PC-3 (cell line): Measurements from ENCODE around the gene IGFBP2. TPM values are rescaled to one million over a fixed set of nuclear protein-coding genes. Genes with fewer than 3 reads are reported as not detected.
A peak's percentile ranks its signal among the peaks of the same experiment; 100 is the strongest.

Experiments
- ATAC-seq: fragments of 200-7000 bp; cut with Tn5 transposase; 2 replicates; pipeline ENCODE4 v1.9.1; 2020; ENCODE audit warnings: mild to moderate bottlenecking, moderate library complexity
- Bru-seq: library from RNA; stranded (reverse); fragments of 400-500 nt; gene quantifications from one replicate; lab custom pipeline; 2021; lab: Mats Ljungman, UMichigan
- BruChase-seq, 2 experiments: library from RNA; stranded (reverse); fragments of 400-500 nt; gene quantifications; one replicate each; lab custom pipeline; 2021; lab: Mats Ljungman, UMichigan
- BruUV-seq: library from RNA; stranded (reverse); fragments of 400-500 nt; replicated peaks from 2 replicates; lab custom pipeline; 2021; lab: Mats Ljungman, UMichigan
- CTCF ChIA-PET: fragments of 300-600 bp; sonication (Branson Sonifier 250); formaldehyde crosslinking; loops from one replicate; lab custom pipeline; 2022; ENCODE audit warnings: antibody characterized with exemption; lab: Charles Lee
- POLR2A ChIA-PET: fragments of 300-600 bp; sonication (Branson Sonifier 250); formaldehyde crosslinking; loops from one replicate; lab custom pipeline; 2022; ENCODE audit warnings: antibody characterized with exemption; ENCODE audit not compliant: unreplicated experiment; lab: Charles Lee
- DNase-seq: peaks from one replicate; pipeline ENCODE4 v3.0.0-alpha.2; 2015
- H2AFZ ChIP-seq: fragments of 300-600 bp; sonication (generic); 2 replicates; pipeline ENCODE4 v1.6.0; 2016; ENCODE audit warnings: antibody characterized with exemption, low read length
- H3F3A ChIP-seq: fragments of 300-600 bp; sonication (generic); one replicate; pipeline ENCODE4 v1.6.0; 2017; ENCODE audit warnings: antibody characterized with exemption, low read length, control low read depth, mild to moderate bottlenecking; ENCODE audit not compliant: unreplicated experiment
- H3K27ac ChIP-seq: fragments of 300-600 bp; sonication (generic); 2 replicates; pipeline ENCODE4 v1.5.1; 2016; ENCODE audit warnings: mild to moderate bottlenecking, low read length
- H3K27me3 ChIP-seq: fragments of 300-600 bp; sonication (generic); 2 replicates; pipeline ENCODE4 v1.6.1; 2016; ENCODE audit warnings: low read length, mixed read lengths
- H3K36me3 ChIP-seq: fragments of 300-600 bp; sonication (generic); 2 replicates; pipeline ENCODE4 v1.6.1; 2016; ENCODE audit warnings: low read depth, mixed run types, low read length, mixed read lengths
- H3K4me1 ChIP-seq: fragments of 300-600 bp; sonication (generic); 2 replicates; pipeline ENCODE4 v1.5.1; 2016; ENCODE audit warnings: low read length; ENCODE audit not compliant: insufficient read depth
- H3K4me2 ChIP-seq: fragments of 300-600 bp; sonication (generic); 2 replicates; pipeline ENCODE4 v1.6.0; 2016; ENCODE audit warnings: low read length
- H3K4me3 ChIP-seq: fragments of 300-600 bp; sonication (generic); 2 replicates; pipeline ENCODE4 v1.5.1; 2016; ENCODE audit warnings: mild to moderate bottlenecking, low read length, mixed read lengths
- H3K79me2 ChIP-seq: fragments of 300-600 bp; sonication (generic); 2 replicates; pipeline ENCODE4 v1.6.1; 2017; ENCODE audit warnings: low read length, mixed read lengths
- H3K9ac ChIP-seq: fragments of 300-600 bp; sonication (generic); 2 replicates; pipeline ENCODE4 v1.6.0; 2016; ENCODE audit warnings: mild to moderate bottlenecking, low read length
- H3K9me2 ChIP-seq: fragments of 300-600 bp; sonication (generic); replicated peaks from 2 replicates; pipeline ENCODE4 v1.6.1; 2016; ENCODE audit warnings: mixed run types, low read length, mixed read lengths
- H3K9me3 ChIP-seq: fragments of 300-600 bp; sonication (generic); 2 replicates; pipeline ENCODE4 v1.6.1; 2016; ENCODE audit warnings: low read length, mixed read lengths
- H4K20me1 ChIP-seq: fragments of 300-600 bp; sonication (generic); 2 replicates; pipeline ENCODE4 v1.6.1; 2016; ENCODE audit warnings: low read length, mixed read lengths
- CTCF ChIP-seq: fragments of 300-600 bp; sonication (generic); conservative IDR thresholded peaks from 2 replicates; pipeline ENCODE4 v1.5.1; 2017; ENCODE audit warnings: antibody characterized with exemption, low read depth, mild to moderate bottlenecking, low read length
- EZH2 ChIP-seq: fragments of 300-600 bp; sonication (generic); IDR thresholded peaks from one replicate; pipeline ENCODE4 v1.6.1; 2017; ENCODE audit warnings: antibody characterized with exemption, mild to moderate bottlenecking, low read length; ENCODE audit not compliant: unreplicated experiment
- EZH2phosphoT487 ChIP-seq: fragments of 300-600 bp; sonication (generic); IDR thresholded peaks from 2 replicates; pipeline ENCODE4 v1.6.1; 2018; ENCODE audit warnings: mild to moderate bottlenecking, antibody characterized with exemption, low read length, borderline replicate concordance
- intact Hi-C: fragments of 100-400 bp; cut with micrococcal nuclease; formaldehyde crosslinking; loops from 2 replicates; pipeline ENCODE4 v1.9.0; 2023
- long read RNA-seq: library from polyadenylated mRNA; unstranded; transcript quantifications from one replicate; pipeline ENCODE4 v2.0.0, GENCODE V29; 2021; ENCODE audit not compliant: unreplicated experiment
- total RNA-seq: library from RNA; depleted of rRNA; stranded (reverse); fragments of >200 nt; gene quantifications from 2 replicates; pipeline ENCODE4 v1.2.3, GENCODE V29; 2014; rRNA removed

The IGFBP2 gene
- total RNA-seq (174 and 183 TPM in 2 replicates), Bru-seq, nascent RNA (percentile 15 among the genes with signal in this experiment), BruChase-seq, experiment 1, labeled RNA remaining after a 6-hour chase (percentile 21 among the genes with signal in this experiment), BruChase-seq, experiment 2, labeled RNA remaining after a 2-hour chase (percentile 14 among the genes with signal in this experiment)
- long read RNA-seq, partial matches to known transcripts: 0 of 3 reads
- long read RNA-seq, other reads (novel, unspliced or antisense): 0 of 3 reads

GRCh38 chr2:216632952-216633615 is at the start of gene IGFBP2:
TSS of gene IGFBP2 (plus strand) at chr2:216633420. CDS start at chr2:216633524, 104 bp downstream.
- ChIA-PET CTCF (no interaction called here), POLR2A (no interaction called here)
- H2AFZ ChIP-seq: peak within 1 kb of the TSS; percentile 96

DNA sequence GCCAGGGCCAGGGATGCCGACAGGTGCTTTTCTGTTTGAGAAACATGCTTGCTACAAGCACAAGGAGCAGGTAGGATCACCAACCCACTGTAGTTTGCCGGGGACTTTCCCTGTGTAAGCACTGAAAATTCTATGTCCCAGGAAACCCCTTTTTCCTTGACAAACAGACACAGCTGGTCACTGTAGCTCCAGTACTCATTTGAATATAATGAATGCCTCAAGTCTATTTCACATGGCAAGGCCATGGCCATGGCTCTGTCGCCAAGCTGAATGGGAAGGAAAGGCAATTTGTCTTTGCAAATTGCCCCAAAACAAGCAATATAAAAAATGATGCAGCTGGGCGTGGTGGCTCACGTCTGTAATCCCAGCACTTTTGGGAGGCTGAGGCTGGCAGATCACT is 49.6 kb upstream of the IGFBP2 start:
- ATAC-seq: no peak
- POLR2A ChIA-PET: no interaction called here

More at GRCh38 chr2:216632952-216633615, at the start of gene IGFBP2:
- Histone ChIP-seq H3K9me2 (no peaks in the 10 kb centered on the region), H3K9ac (peak within 1 kb of the TSS; percentile 65), H3K4me1 (peaks cover 32% of the 10 kb centered on the region), H3K79me2 (peaks cover 28% of the 10 kb centered on the region), H3K4me2 (peak within 1 kb of the TSS; percentile 99), H3K4me3 (peak within 1 kb of the TSS; percentile 95), H3K9me3 (no peaks in the 10 kb centered on the region), H3K27me3 (peaks cover 9% of the 10 kb centered on the region), H3K27ac (no peak within 1 kb of the TSS), H3K36me3 (no peaks in the 10 kb centered on the region), H4K20me1 (no peaks in the 10 kb centered on the region), H3F3A (no peaks in the 10 kb centered on the region)
- no TSS peak for BruUV-seq
- intact Hi-C loops: no loop called here
- ATAC-seq: peak; percentile 12
- peak; percentile 44 for DNase-seq
- TF ChIP-seq EZH2phosphoT487 (no peak), EZH2 (no peak), CTCF (no peak)

More for the DNA sequence above, 49.6 kb upstream of the IGFBP2 start:
- Histone ChIP-seq H3K36me3 (no peaks in the 10 kb centered on the region), H3F3A (no peaks in the 10 kb centered on the region), H3K27me3 (no peaks in the 10 kb centered on the region), H3K79me2 (no peaks in the 10 kb centered on the region), H2AFZ (no peak overlapping the region), H3K9me2 (no peaks in the 10 kb centered on the region), H3K27ac (peak overlapping the region; percentile 70), H3K4me3 (no peak overlapping the region), H3K4me2 (peak overlapping the region; percentile 24), H4K20me1 (no peaks in the 10 kb centered on the region), H3K9me3 (no peaks in the 10 kb centered on the region), H3K9ac (0 out of 2 replicates have a peak overlapping the region, but pooled peaks have one; percentile 8), H3K4me1 (peaks cover 19% of the 10 kb centered on the region)
- DNase-seq: no peak
- BruUV-seq: no TSS peak
- CTCF ChIA-PET: interaction anchor here (0.5 kb wide), 1 partner anchor 51 kb away, joined by 7 read pairs; no protein-coding TSS in a partner anchor
- TF ChIP-seq EZH2 (no peak), CTCF (no peak), EZH2phosphoT487 (no peak)
- intact Hi-C loops: no loop called here
